Measurements from ENCODE around the gene TAS2R14. TPM values are rescaled to one million over a fixed set of nuclear protein-coding genes. Genes with fewer than 3 reads are reported as not detected.
A peak's percentile ranks its signal among the peaks of the same experiment; 100 is the strongest.

Gene TAS2R14
- total RNA-seq, 2 experiments from 2014 or later: 0.91 to 1.1 TPM

GRCh38 chr12:10959804-10960203, 20.7 kb upstream of the TAS2R14 start:
- peak in 3 of 14 experiments; percentile 23 to 29 (median 27) for DNase-seq
- H3K4me1 ChIP-seq (ENCODE audit: insufficient read depth, low read length): peaks cover 10% of the 10 kb centered on the region
- peak overlapping the region; percentile 37 for H3K27ac Mint-ChIP-seq

GRCh38 chr12:10957741-10958140, 18.7 kb upstream of the TAS2R14 start:
- peaks cover 10% of the 10 kb centered on the region for H3K4me1 ChIP-seq (ENCODE audit: insufficient read depth, low read length)
- no peaks in the 10 kb centered on the region for H3K27me3 Mint-ChIP-seq
- H3K36me3 ChIP-seq (ENCODE audit: insufficient read depth, low read length): no peaks in the 10 kb centered on the region
- H3K4me3 ChIP-seq (ENCODE audit: low read length): no peak overlapping the region
- ATAC-seq (ENCODE audit: poor library complexity) (no peak), DNase-seq (no peak)
- no peaks in the 10 kb centered on the region for H3K27me3 ChIP-seq (ENCODE audit: control insufficient read depth in 1 of 2, insufficient read depth in 2 of 2, low read length in 2 of 2)
- peaks cover 0 to under 1% of the 10 kb centered on the region in 2 experiments for H3K9me3 ChIP-seq (ENCODE audit: control insufficient read depth in 1 of 2, insufficient read depth in 1 of 2, low read length in 2 of 2)
- ChIA-PET CTCF (no interaction called here), POLR2A (no interaction called here)
- H3K36me3 Mint-ChIP-seq (ENCODE audit: low read depth): peaks cover 62% of the 10 kb centered on the region
- no peak overlapping the region for H3K27ac Mint-ChIP-seq
- no peak overlapping the region for H3K27ac ChIP-seq (ENCODE audit: low read depth in 1 of 2, low read length in 2 of 2)
- H3K4me1 Mint-ChIP-seq (ENCODE audit: low read depth): peaks cover 55% of the 10 kb centered on the region
- TF ChIP-seq CTCF (IDR thresholded peaks at IDR 0.05): no peak
- H3K9me3 Mint-ChIP-seq: peaks cover 10% of the 10 kb centered on the region
- H3K4me3 Mint-ChIP-seq: no peak overlapping the region
- intact Hi-C loops (cut with DNase I, micrococcal nuclease): loop anchor here (5.0 kb wide), 2 partner anchors 215 to 530 kb away; partner anchors contain the start of gene SMIM10L1 (in 1 of the 2)

More at GRCh38 chr12:10959804-10960203, 20.7 kb upstream of the TAS2R14 start:
- H3K27me3 Mint-ChIP-seq: no peaks in the 10 kb centered on the region
- ChIA-PET CTCF (no interaction called here), POLR2A (interaction anchor here (1.8 kb wide), 1 partner anchor 211 kb away, joined by 4 read pairs; the partner anchor contains the start of gene SMIM10L1)
- no peak for TF ChIP-seq CTCF (IDR thresholded peaks at IDR 0.05)
- peaks cover 49% of the 10 kb centered on the region for H3K36me3 Mint-ChIP-seq (ENCODE audit: low read depth)
- peaks cover 10% of the 10 kb centered on the region for H3K9me3 Mint-ChIP-seq
- no peak overlapping the region for H3K27ac ChIP-seq (ENCODE audit: low read depth in 1 of 2, low read length in 2 of 2)
- intact Hi-C loops (cut with DNase I, micrococcal nuclease): loop anchor here (1.0 to 10.0 kb wide), 6 partner anchors 22 to 527 kb away; partner anchors contain the start of gene SMIM10L1 (in 1 of the 2)
- H3K36me3 ChIP-seq (ENCODE audit: insufficient read depth, low read length): no peaks in the 10 kb centered on the region
- H3K4me3 ChIP-seq (ENCODE audit: low read length): no peak overlapping the region
- no peaks in the 10 kb centered on the region for H3K27me3 ChIP-seq (ENCODE audit: control insufficient read depth in 1 of 2, insufficient read depth in 2 of 2, low read length in 2 of 2)
- peak; percentile 13 for ATAC-seq (ENCODE audit: poor library complexity)
- no peak overlapping the region for H3K4me3 Mint-ChIP-seq
- peaks cover 46% of the 10 kb centered on the region for H3K4me1 Mint-ChIP-seq (ENCODE audit: low read depth)
- H3K9me3 ChIP-seq (ENCODE audit: control insufficient read depth in 1 of 2, insufficient read depth in 1 of 2, low read length in 2 of 2): no peaks in the 10 kb centered on the region

GRCh38 chr12:10956085-10956484, 17.0 kb upstream of the TAS2R14 start:
- ATAC-seq (ENCODE audit: poor library complexity): no peak
- intact Hi-C loops (cut with DNase I, micrococcal nuclease): loop anchor here (5.0 kb wide), 2 partner anchors 216 to 531 kb away; partner anchors contain the start of gene SMIM10L1 (in 1 of the 2)
- Histone ChIP-seq H3K4me3 (ENCODE audit: low read length) (no peak overlapping the region), H3K36me3 (ENCODE audit: insufficient read depth, low read length) (no peaks in the 10 kb centered on the region), H3K4me1 (ENCODE audit: insufficient read depth, low read length) (peaks cover 10% of the 10 kb centered on the region), H3K9me3 (ENCODE audit: control insufficient read depth in 1 of 2, insufficient read depth in 1 of 2, low read length in 2 of 2) (peaks cover 0 to 4% of the 10 kb centered on the region in 2 experiments), H3K27ac (ENCODE audit: low read depth in 1 of 2, low read length in 2 of 2) (no peak overlapping the region), H3K27me3 (ENCODE audit: control insufficient read depth in 1 of 2, insufficient read depth in 2 of 2, low read length in 2 of 2) (no peaks in the 10 kb centered on the region)
- H3K4me1 Mint-ChIP-seq (ENCODE audit: low read depth): peaks cover 45% of the 10 kb centered on the region
- H3K4me3 Mint-ChIP-seq: no peak overlapping the region
- ChIA-PET CTCF (no interaction called here), POLR2A (no interaction called here)
- no peaks in the 10 kb centered on the region for H3K27me3 Mint-ChIP-seq
- DNase-seq: no peak
- peaks cover 68% of the 10 kb centered on the region for H3K36me3 Mint-ChIP-seq (ENCODE audit: low read depth)
- peaks cover 11% of the 10 kb centered on the region for H3K9me3 Mint-ChIP-seq
- no peak overlapping the region for H3K27ac Mint-ChIP-seq
- no peak for TF ChIP-seq CTCF (IDR thresholded peaks at IDR 0.05)
